Stimulated activated CD4-positive, alpha-beta T cell treated with anti-CD3 and anti-CD28 coated beads, TNF-alpha, amount 100 ng/mL, for 24 hours (primary cell): ENCODE results near the gene CATSPER1.
A peak's percentile ranks its signal among the peaks of the same experiment; 100 is the strongest.

Source experiments
- DNase-seq, 3 experiments: peaks; one replicate each; pipeline ENCODE4 v3.0.0-alpha.2; 2020; ENCODE audit warnings: low read depth in 3 of 3

The CATSPER1 gene

DNA sequence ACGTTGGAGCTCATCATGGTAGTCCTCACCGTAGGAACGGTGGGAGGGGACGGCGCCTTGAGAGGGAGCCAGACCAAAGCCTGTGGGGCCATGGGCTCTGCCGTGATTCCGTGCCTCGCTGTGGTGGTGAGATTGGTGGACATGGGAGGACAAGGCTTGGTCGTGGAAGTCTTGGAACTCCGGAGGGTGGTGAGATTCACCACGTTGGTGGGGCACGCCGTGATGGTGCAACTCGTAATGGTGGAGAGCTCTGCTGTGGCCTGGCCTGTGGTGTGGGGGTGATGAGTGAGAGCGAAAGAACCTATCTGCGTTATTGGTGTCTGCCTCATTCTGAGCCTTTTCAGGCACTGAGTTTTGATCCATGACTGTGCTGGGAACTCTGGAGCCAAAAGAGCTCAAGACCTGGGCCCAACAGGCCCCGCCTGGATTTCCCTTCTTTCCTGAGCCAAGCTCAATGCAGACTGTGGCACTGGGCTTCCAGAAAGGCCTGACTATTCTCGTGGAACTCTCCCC lies at the start of gene CATSPER1:
Gene CATSPER1 (minus strand): TSS at position 463 of the 513 bp plus-strand sequence. CDS start 100 bp downstream, at position 363.
- DNase-seq, result no peak

DNA sequence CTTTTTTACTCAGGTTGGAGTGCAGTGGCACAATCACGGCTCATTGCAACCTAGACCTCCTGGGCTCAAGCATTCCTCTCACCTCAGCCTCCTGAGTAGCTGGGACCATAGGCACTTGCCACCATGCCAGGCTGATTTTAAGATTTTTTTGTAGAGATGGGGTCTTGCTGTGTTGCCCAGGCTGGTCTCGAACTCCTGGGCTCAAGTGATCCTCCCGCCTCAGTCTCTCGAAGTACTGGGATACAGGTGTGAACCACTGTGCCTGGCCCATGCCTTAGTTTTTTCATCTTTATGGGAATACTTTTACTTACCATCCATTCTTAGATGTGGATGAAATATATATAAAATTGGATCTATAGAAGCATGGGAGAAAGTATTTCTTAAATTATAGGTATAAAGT lies 49.0 kb upstream of the CATSPER1 start:
- DNase-seq, result no peak

GRCh38 chr11:66073669-66074068 lies 47.4 kb upstream of the CATSPER1 start:
- DNase-seq, result no peak

DNA sequence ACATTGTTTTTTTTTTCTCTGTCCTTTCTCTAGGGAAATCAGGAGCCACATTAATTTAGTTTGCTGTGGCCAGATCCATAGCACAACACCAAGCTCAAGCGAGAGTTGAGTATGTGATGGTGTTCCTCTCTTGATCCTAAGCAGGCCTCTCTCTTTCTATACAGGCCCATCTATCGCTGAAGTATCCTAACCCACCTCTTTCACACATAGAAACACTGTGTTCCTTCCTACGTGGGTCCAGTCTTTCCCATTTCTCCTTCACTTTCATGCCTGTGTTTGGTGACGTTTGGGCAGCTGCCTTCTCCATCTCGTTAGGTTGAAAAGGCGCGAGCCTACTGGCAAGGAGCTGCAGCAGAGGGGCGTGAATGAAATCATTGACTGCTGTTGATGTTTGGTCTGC lies 46.2 kb upstream of the CATSPER1 start:
- DNase-seq, result no peak

- no peak for DNase-seq
These were observed 45.8 kb upstream of the CATSPER1 start for GRCh38 chr11:66072081-66072480.

GRCh38 chr11:66071381-66071801 lies 45.1 kb upstream of the CATSPER1 start:
- no peak for DNase-seq

DNA sequence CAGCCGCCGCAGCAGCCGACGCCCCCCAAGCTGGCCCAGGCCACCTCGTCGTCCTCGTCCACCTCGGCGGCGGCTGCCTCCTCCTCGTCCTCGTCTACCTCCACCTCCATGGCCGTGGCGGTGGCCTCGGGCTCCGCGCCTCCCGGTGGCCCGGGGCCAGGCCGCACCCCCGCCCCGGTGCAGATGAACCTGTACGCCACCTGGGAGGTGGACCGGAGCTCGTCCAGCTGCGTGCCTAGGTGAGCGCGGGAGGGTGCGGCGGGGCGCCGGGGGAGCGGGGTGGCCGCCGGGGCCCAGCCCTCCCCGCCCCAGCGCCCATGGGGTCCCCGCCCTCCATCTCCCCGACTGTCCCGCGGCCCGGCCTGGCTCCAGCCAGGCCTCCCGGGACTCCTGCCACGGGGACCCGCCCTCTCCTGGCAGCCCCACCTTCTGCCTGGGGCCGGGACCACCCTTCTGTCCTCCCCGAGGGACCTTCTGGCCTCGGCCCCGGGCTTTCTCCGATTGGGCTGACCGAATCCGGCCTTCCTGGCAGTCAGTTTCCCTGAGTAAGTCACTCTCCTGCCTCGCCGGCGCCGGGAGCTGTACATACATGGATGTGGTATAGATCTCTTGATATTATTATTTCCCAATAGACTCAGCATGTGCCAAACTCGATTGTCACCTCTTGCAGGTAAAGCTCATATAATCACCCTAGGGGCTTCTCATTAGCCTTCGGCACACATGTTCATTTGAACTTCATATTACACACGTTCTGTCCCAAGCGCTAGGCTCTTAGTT lies 44.5 kb upstream of the CATSPER1 start:
- peak in 1 of 3 experiments; percentile 23 for DNase-seq

- DNase-seq, result peak; percentile 27 to 77 (median 42)
These were observed 43.7 kb upstream of the CATSPER1 start, which contains the start of gene PACS1 for GRCh38 chr11:66069715-66070603. Gene PACS1, plus strand, starts transcription at chr11:66070272. Its CDS starts 215 bp downstream, at chr11:66070487.

DNA sequence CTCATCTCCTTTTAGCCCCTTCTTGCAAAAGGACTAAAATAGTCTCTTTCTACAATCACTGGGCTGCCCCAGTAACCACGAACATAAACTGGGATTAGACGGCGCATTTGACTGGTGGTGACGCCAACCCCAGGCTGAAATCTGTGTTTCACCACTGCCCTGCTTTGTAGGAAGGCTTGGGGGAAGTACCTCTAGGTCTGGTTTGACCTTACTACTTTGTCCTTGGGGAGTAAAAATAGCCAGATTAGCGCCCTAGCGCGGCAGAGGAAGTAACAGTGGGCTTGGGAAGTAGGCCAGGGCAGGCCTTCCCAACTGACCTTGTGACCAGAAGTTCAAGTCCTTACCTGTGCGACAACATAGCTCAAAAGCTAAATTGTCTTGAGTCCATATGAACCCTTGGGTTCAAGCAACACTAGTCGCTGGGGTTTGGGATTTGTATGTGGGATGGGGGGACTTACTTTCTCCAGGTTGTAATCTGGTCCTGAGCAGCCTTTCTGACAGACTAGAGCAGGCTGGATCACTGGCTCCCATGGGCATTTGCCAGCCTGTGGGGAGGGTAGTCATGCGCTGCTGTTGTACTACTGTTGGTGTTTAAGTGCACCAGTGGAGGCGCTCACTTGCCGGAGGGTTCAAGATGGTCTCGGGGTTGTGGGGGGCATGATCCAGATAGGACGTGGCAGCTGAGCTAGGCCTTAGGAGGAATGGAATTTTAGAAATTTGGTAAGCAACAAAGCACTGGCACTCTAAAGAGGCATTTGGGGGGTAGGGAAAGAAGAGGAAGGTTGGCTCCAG lies 42.8 kb upstream of the CATSPER1 start:
- peak in 1 of 3 experiments; percentile 25 for DNase-seq

DNA sequence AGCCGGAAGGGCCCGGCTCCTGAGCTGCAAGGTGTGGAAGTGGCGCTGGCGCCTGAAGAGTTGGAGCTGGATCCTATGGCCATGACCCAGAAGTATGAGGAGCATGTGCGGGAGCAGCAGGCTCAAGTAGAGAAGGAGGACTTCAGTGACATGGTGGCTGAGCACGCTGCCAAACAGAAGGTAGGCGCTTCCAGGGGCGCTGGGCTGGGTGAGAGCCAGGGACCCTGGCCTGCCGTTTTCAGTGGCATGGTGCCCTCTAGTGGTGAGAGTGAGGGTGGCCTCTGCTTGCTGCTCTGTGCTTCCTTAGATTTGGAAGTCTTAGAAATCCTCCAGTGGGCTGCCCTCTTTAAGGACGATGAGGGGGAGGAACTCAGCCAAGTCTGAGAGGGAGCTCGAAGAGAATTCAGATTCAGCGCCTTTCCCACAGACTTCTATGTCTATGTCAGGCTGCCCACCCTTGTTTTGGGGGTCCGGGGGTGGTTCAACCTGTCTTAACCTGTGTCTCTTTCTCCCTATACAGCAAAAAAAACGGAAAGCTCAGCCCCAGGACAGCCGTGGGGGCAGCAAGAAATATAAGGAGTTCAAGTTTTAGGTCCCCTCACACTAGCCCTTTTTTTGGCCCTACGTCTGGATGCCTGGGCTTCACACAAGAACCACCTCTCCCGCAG lies 42.0 kb upstream of the CATSPER1 start:
- DNase-seq, result peak; percentile 61 to 74 (median 70)

GRCh38 chr11:66067640-66068039 lies 41.4 kb upstream of the CATSPER1 start:
- DNase-seq, result no peak

DNA sequence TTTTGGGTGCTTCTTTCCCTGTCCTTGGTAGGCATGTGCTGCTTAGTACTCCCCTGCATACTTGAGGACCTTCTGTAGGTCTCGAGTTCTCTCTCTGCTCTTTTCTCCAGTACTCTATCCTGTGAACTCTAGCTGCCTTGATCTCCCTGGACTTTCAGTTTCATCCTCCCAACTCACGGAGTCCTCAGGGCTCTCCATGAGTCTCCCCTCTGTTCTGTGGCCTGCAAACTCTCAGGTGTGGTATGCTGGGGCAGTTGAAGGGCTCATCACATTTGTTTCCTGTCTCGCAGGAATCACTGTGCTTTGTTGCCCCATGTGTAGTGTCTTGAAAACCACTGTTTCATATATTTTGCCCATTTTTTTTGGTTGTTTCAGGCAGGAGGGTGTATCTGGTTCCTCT lies 40.5 kb upstream of the CATSPER1 start:
- no peak for DNase-seq

- no peak for DNase-seq
These were observed 38.3 kb upstream of the CATSPER1 start for GRCh38 chr11:66064571-66064970.

DNA sequence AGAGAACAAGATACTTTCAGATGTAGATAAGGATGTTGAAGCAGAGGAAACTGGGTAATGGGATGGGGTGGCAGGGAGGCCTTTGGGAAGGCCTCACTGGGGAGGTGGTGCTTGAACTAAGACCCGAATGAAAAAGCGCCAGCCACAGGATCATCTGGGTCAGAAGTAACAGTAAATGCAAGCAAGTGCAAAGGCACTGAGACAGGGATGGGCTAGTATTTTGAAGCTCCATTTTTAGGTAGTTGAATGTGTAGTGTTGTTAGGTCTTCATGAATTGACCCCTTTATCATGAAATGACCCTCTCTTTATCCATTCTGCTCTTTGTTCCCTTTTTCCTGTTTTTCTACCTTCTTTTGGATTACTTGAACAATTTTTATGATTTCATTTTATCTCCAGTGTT lies 37.6 kb upstream of the CATSPER1 start:
- no peak for DNase-seq

DNA sequence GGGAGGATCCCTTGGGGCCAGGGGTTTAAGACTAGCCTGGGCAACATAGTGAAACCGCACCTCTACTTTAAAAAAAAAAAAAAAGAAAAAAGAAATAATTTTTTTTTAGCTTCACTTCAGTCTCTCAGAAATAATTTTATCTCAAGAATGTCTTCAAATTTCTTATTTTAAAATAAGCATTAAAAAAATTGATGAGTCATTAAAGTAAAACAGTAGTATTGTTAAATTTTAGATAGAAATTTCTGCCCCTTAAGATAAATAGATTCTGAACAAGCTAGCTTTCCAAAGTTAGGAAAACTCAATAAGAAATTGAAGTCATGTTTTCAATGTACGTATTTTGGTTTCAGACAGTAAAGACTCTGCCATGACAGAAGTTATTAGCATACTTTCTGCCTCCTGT lies 36.1 kb upstream of the CATSPER1 start:
- no peak for DNase-seq

DNA sequence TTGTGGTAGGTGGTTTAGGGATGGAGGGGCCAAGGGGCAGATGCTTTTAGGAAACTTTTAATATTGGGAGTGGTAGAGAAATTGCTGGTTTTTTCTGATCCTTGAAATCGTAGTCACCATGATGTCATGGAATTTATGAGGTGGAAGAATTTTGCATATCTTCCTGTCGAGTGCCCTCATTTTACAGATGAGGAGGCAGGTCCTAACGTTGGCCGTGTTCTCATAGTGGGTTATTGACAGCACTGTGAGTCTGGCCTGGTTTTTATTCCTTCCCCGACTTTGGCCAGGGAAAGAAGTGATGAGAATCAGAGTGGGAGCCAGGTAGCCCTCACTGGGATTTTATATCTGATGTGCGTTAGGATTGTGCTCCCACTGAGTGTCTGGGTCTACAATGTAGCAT lies 35.0 kb upstream of the CATSPER1 start:
- DNase-seq, result no peak

GRCh38 chr11:66059966-66060680 lies 33.8 kb upstream of the CATSPER1 start:
- DNase-seq, result no peak

DNA sequence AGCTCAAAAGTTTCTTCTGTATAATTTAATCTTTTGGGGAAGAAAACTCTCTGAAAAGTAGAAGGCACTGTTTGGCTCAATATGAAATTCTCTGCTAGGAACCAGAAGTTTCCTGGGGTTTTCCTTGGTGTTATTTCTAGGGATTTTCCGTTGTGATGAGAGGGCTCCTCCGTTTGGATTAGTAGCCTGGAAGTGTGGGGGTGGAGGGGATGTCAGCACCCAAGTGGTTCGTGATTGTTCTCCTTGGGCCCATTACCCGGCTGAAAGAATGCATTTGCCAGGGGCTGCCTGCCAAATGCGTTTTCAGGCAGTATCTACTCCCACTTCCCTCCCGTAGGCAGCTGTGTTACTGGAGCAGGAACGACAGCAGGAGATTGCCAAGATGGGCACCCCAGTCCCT lies 30.2 kb upstream of the CATSPER1 start:
- DNase-seq, result no peak

DNA sequence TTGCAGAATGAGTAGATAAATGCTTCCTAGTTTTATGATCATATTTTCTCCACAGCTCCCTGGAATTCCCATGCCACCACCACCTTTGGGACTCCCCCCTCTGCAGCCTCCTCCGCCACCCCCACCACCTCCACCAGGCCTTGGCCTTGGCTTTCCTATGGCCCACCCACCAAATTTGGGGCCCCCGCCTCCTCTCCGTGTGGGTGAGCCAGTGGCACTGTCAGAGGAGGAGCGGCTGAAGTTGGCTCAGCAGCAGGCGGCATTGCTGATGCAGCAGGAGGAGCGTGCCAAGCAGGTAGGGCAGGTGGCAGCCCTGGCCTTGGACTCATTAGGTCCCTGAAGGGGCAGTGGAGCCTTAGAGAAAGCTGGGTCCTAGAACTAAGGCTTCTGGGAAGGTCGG lies 28.7 kb upstream of the CATSPER1 start:
- DNase-seq, result no peak

GRCh38 chr11:66052664-66052982 lies 26.3 kb upstream of the CATSPER1 start:
- DNase-seq, result no peak
